Panc1 (cell line): ENCODE data around the gene KDF1.

Source experiments
- CTCF ChIP-seq: fragments of 450-650 bp; IDR thresholded peaks from 2 replicates; pipeline ENCODE4 v1.5.1; 2017; ENCODE audit warnings: mild to moderate bottlenecking
- POLR2AphosphoS5 ChIP-seq: IDR thresholded peaks from 2 replicates; pipeline ENCODE4 v1.6.1; 2012; ENCODE audit warnings: mild to moderate bottlenecking, low read depth, low read length, moderate library complexity
- REST ChIP-seq, 2 experiments: IDR thresholded peaks; 2 replicates each; pipeline ENCODE4 v1.6.1; 2011 to 2012; ENCODE audit warnings: low read depth in 2 of 2, control low read depth in 1 of 2, low read length in 1 of 2, mild to moderate bottlenecking in 1 of 2, moderate library complexity in 1 of 2; ENCODE audit not compliant: insufficient read depth in 1 of 2
- SIN3A ChIP-seq: IDR thresholded peaks from 2 replicates; pipeline ENCODE4 v1.6.1; 2012; ENCODE audit warnings: low read depth, mild to moderate bottlenecking, low read length, moderate library complexity, borderline replicate concordance; ENCODE audit not compliant: insufficient read depth

GRCh38 chr1:26900815-26901511, 59.3 kb downstream of the KDF1 start:
- TF ChIP-seq CTCF (no peak), POLR2AphosphoS5 (no peak), REST (IDR thresholded peaks at IDR 0.05; ENCODE audit: insufficient read depth in 1 of 2, low read depth in 2 of 2, low read length in 1 of 2) (no peak), SIN3A (no peak)
